Neural cell (in vitro differentiated cells): ENCODE data around the gene SUGCT. TPM values are rescaled to one million over a fixed set of nuclear protein-coding genes. Genes with fewer than 3 reads are reported as not detected.

Experiments
- H2AFZ ChIP-seq: fragments of 200-600, 300-800 bp; sonication (generic), shearing (Covaris generic); 2 replicates; pipeline ENCODE4 v1.6.0; 2014; ENCODE audit warnings: low read depth, mild to moderate bottlenecking, antibody characterized with exemption, low read length, moderate library complexity
- H3F3A ChIP-seq: fragments of 200-600 bp; shearing (Covaris generic); 2 replicates; pipeline ENCODE4 v1.6.1; 2016; ENCODE audit warnings: mild to moderate bottlenecking, moderate library complexity, mixed read lengths, antibody characterized with exemption, low read length; ENCODE audit not compliant: insufficient read depth, poor library complexity, severe bottlenecking
- H3K27ac ChIP-seq: fragments of 200-600, 300-800 bp; sonication (generic), shearing (Covaris generic); 2 replicates; pipeline ENCODE4 v1.5.1; 2014; ENCODE audit warnings: mild to moderate bottlenecking, low read length, moderate library complexity
- H3K27me3 ChIP-seq: fragments of 300-800, 200-600 bp; sonication (generic), shearing (Covaris generic); 2 replicates; pipeline ENCODE4 v1.6.0; 2014; ENCODE audit warnings: mild to moderate bottlenecking, low read depth, low read length, moderate library complexity; ENCODE audit not compliant: insufficient read depth
- H3K36me3 ChIP-seq: fragments of 300-800, 200-600 bp; sonication (generic), shearing (Covaris generic); 2 replicates; pipeline ENCODE4 v1.5.1; 2014; ENCODE audit warnings: mild to moderate bottlenecking, antibody characterized with exemption, low read length, moderate library complexity; ENCODE audit not compliant: insufficient read depth
- H3K4me2 ChIP-seq: fragments of 300-800, 200-600 bp; sonication (generic), shearing (Covaris generic); 2 replicates; pipeline ENCODE4 v1.6.0; 2014; ENCODE audit warnings: mild to moderate bottlenecking, low read length
- H3K4me3 ChIP-seq: fragments of 300-800, 200-600 bp; sonication (generic), shearing (Covaris generic); 2 replicates; pipeline ENCODE4 v1.5.1; 2014; ENCODE audit warnings: mild to moderate bottlenecking, low read length, moderate library complexity
- H3K79me2 ChIP-seq: fragments of 200-600 bp; shearing (Covaris generic); replicated peaks from 2 replicates; pipeline ENCODE4 v1.6.0; 2014; ENCODE audit warnings: mild to moderate bottlenecking, low read length, moderate library complexity; ENCODE audit not compliant: insufficient read depth
- H3K9ac ChIP-seq: fragments of 300-800, 200-600 bp; sonication (generic), shearing (Covaris generic); 2 replicates; pipeline ENCODE4 v1.6.1; 2016; ENCODE audit warnings: mild to moderate bottlenecking, low read length, mixed read lengths
- H3K9me2 ChIP-seq: fragments of 200-600 bp; shearing (Covaris generic); 2 replicates; pipeline ENCODE4 v1.6.1; 2016; ENCODE audit warnings: mild to moderate bottlenecking, low read length, mixed read lengths; ENCODE audit not compliant: insufficient read depth
- H3K9me3 ChIP-seq: fragments of 200-600, 300-800 bp; sonication (generic), shearing (Covaris generic); 2 replicates; pipeline ENCODE4 v1.6.1; 2016; ENCODE audit warnings: mild to moderate bottlenecking, mixed run types, low read length, moderate library complexity, mixed read lengths
- H4K20me1 ChIP-seq: fragments of 200-600 bp; shearing (Covaris generic); 2 replicates; pipeline ENCODE4 v1.6.1; 2016; ENCODE audit warnings: mild to moderate bottlenecking, mixed run types; ENCODE audit not compliant: insufficient read depth
- EP300 ChIP-seq: fragments of 450-650 bp; conservative IDR thresholded peaks from 2 replicates; pipeline ENCODE4 v1.6.1; 2014; ENCODE audit warnings: antibody characterized with exemption, mild to moderate bottlenecking, moderate library complexity; ENCODE audit not compliant: poor library complexity, severe bottlenecking
- EZH2 ChIP-seq: fragments of 200-600, 300-800 bp; shearing (Covaris generic), sonication (generic); IDR thresholded peaks from 2 replicates; pipeline ENCODE4 v1.6.1; 2014; ENCODE audit warnings: antibody characterized with exemption, low read length, borderline replicate concordance, mild to moderate bottlenecking; ENCODE audit not compliant: insufficient read depth, poor library complexity, severe bottlenecking
- MXI1 ChIP-seq: fragments of 450-650 bp; conservative IDR thresholded peaks from 2 replicates; pipeline ENCODE4 v1.6.1; 2014; ENCODE audit warnings: antibody characterized with exemption, mild to moderate bottlenecking; ENCODE audit not compliant: poor library complexity, severe bottlenecking
- POLR2AphosphoS5 ChIP-seq: IDR thresholded peaks from 2 replicates; pipeline ENCODE4 v1.6.1; 2012
- RAD21 ChIP-seq: fragments of 450-650 bp; conservative IDR thresholded peaks from 2 replicates; pipeline ENCODE4 v1.6.1; 2014; ENCODE audit warnings: antibody characterized with exemption, mild to moderate bottlenecking, moderate library complexity
- REST ChIP-seq: IDR thresholded peaks from 2 replicates; pipeline ENCODE4 v1.6.1; 2012; ENCODE audit warnings: borderline replicate concordance
- SMC3 ChIP-seq: fragments of 450-650 bp; conservative IDR thresholded peaks from 2 replicates; pipeline ENCODE4 v1.6.1; 2014; ENCODE audit warnings: antibody characterized with exemption, mild to moderate bottlenecking, moderate library complexity; ENCODE audit not compliant: poor library complexity
- TAF1 ChIP-seq: IDR thresholded peaks from 2 replicates; pipeline ENCODE4 v1.6.1; 2012; ENCODE audit warnings: low read depth
- polyA plus RNA-seq: library from polyadenylated mRNA; depleted of rRNA; stranded (reverse); fragments of >200 nt; gene quantifications from 2 replicates; pipeline ENCODE4 v1.2.3, GENCODE V29; 2014
- TF ChIP-seq, protein P1 (sequence below): fragments of 450-650 bp; IDR thresholded peaks from 2 replicates; pipeline ENCODE4 v1.5.1; 2014; ENCODE audit warnings: antibody characterized with exemption, mild to moderate bottlenecking, moderate library complexity; ENCODE audit not compliant: poor library complexity, severe bottlenecking

Gene SUGCT
- polyA plus RNA-seq, 1 donor from 2014 or later: not detected

DNA sequence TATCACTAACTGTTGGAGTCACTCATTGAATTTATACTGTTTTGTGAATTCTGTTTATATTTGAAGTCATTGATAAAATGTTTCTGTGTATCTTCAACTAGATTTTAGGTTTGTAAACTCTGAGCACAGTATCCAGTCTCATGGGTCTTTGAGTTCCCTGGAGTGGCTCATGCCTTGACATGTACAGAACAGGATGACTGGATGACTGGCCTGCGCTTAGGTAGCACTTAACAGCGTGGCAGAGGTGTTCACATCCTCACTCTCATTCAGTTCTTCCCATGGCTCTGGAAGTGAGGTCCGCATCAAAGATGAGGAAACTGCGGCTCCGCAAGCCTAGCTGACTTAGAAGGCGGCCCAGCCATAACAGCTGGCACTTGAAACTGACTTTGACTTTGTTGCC is 576.9 kb downstream of the SUGCT start:
- TF ChIP-seq TAF1 (no peak), SMC3 (no peak), EZH2 (no peak), POLR2AphosphoS5 (no peak), REST (no peak), EP300 (no peak), MXI1 (no peak), RAD21 (no peak)
- TF ChIP-seq, protein P1, sequence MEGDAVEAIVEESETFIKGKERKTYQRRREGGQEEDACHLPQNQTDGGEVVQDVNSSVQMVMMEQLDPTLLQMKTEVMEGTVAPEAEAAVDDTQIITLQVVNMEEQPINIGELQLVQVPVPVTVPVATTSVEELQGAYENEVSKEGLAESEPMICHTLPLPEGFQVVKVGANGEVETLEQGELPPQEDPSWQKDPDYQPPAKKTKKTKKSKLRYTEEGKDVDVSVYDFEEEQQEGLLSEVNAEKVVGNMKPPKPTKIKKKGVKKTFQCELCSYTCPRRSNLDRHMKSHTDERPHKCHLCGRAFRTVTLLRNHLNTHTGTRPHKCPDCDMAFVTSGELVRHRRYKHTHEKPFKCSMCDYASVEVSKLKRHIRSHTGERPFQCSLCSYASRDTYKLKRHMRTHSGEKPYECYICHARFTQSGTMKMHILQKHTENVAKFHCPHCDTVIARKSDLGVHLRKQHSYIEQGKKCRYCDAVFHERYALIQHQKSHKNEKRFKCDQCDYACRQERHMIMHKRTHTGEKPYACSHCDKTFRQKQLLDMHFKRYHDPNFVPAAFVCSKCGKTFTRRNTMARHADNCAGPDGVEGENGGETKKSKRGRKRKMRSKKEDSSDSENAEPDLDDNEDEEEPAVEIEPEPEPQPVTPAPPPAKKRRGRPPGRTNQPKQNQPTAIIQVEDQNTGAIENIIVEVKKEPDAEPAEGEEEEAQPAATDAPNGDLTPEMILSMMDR: no peak
- Histone ChIP-seq H2AFZ (no peak overlapping the region), H3K79me2 (no peaks in the 10 kb centered on the region), H3K9me3 (no peaks in the 10 kb centered on the region), H3K9ac (no peak overlapping the region), H3K27ac (no peak overlapping the region), H3K36me3 (no peaks in the 10 kb centered on the region), H3F3A (no peaks in the 10 kb centered on the region), H3K4me3 (no peak overlapping the region), H3K27me3 (no peaks in the 10 kb centered on the region), H4K20me1 (no peaks in the 10 kb centered on the region), H3K9me2 (no peaks in the 10 kb centered on the region), H3K4me2 (no peak overlapping the region)

- H3K27ac ChIP-seq: no peak overlapping the region
- H3K9ac ChIP-seq: no peak overlapping the region
- H3K27me3 ChIP-seq: no peaks in the 10 kb centered on the region
- no peaks in the 10 kb centered on the region for H4K20me1 ChIP-seq
- no peak for TF ChIP-seq RAD21
- no peak for TF ChIP-seq EZH2
- no peak for TF ChIP-seq MXI1
- TF ChIP-seq, protein P1: no peak
- TF ChIP-seq SMC3: no peak
- TF ChIP-seq EP300: no peak
- no peak for TF ChIP-seq REST
- TF ChIP-seq POLR2AphosphoS5: no peak
- no peaks in the 10 kb centered on the region for H3K9me3 ChIP-seq
- H3F3A ChIP-seq: no peaks in the 10 kb centered on the region
- no peaks in the 10 kb centered on the region for H3K36me3 ChIP-seq
- no peaks in the 10 kb centered on the region for H3K9me2 ChIP-seq
- no peaks in the 10 kb centered on the region for H3K79me2 ChIP-seq
- no peak overlapping the region for H3K4me2 ChIP-seq
- H3K4me3 ChIP-seq: no peak overlapping the region
- no peak overlapping the region for H2AFZ ChIP-seq
Measured at GRCh38 chr7:40714363-40715052, 579.7 kb downstream of the SUGCT start.
